Retinal pigment epithelial cell (primary cell): ENCODE results near the gene CA12.

Experiments
- DNase-seq: peaks from one replicate; pipeline ENCODE4 v3.0.0-alpha.2; 2010; ENCODE audit warnings: low read depth
- H3K4me3 ChIP-seq: 2 replicates; pipeline ENCODE4 v1.5.1; 2011; ENCODE audit warnings: mild to moderate bottlenecking, low read length, control low read depth, moderate library complexity
- CTCF ChIP-seq: conservative IDR thresholded peaks from 2 replicates; pipeline ENCODE4 v1.5.1; 2011; ENCODE audit warnings: low read depth, low read length, control low read depth, inconsistent platforms

The CA12 gene

GRCh38 chr15:63371297-63371918 is 10.2 kb downstream of the CA12 start:
- DNase-seq: no peak
- TF ChIP-seq CTCF: no peak
- H3K4me3 ChIP-seq: no peak overlapping the region

GRCh38 chr15:63370764-63371163 is 10.9 kb downstream of the CA12 start:
- TF ChIP-seq CTCF: no peak
- no peak for DNase-seq

GRCh38 chr15:63369781-63370180 is 11.9 kb downstream of the CA12 start:
- no peak for DNase-seq
- no peak overlapping the region for H3K4me3 ChIP-seq
- no peak for TF ChIP-seq CTCF

More at GRCh38 chr15:63370764-63371163, 10.9 kb downstream of the CA12 start:
- no peak overlapping the region for H3K4me3 ChIP-seq

- H3K4me3 ChIP-seq: no peak overlapping the region
- DNase-seq: no peak
- TF ChIP-seq CTCF: no peak
These were observed 12.3 kb downstream of the CA12 start for GRCh38 chr15:63369296-63369695.

GRCh38 chr15:63368503-63368902 is 13.1 kb downstream of the CA12 start:
- DNase-seq: no peak
- no peak overlapping the region for H3K4me3 ChIP-seq
- no peak for TF ChIP-seq CTCF

- DNase-seq: no peak
- no peak overlapping the region for H3K4me3 ChIP-seq
- TF ChIP-seq CTCF: no peak
These were observed 13.7 kb downstream of the CA12 start for GRCh38 chr15:63367900-63368299.

GRCh38 chr15:63367390-63367789 is 14.3 kb downstream of the CA12 start:
- no peak for TF ChIP-seq CTCF
- no peak for DNase-seq
- no peak overlapping the region for H3K4me3 ChIP-seq
